ENCODE measurements around the gene DIS3L. TPM values are rescaled to one million over a fixed set of nuclear protein-coding genes. Genes with fewer than 3 reads are reported as not detected.

DIS3L gene
- total RNA-seq, 1 experiment from 2014 or later: 32.9 TPM

GRCh38 chr15:66288093-66288492, 5.3 kb upstream of the DIS3L start:
- no peak overlapping the region for H3K4me3 Mint-ChIP-seq
- no peaks in the 10 kb centered on the region for H3K36me3 Mint-ChIP-seq
- no peaks in the 10 kb centered on the region for H3K9me3 Mint-ChIP-seq
- POLR2A ChIA-PET: no interaction called here
- CTCF ChIA-PET: interaction anchor here (1.0 to 2.3 kb wide), 3 partner anchors 14 to 37 kb away, joined by 3 to 7 read pairs (median 4); no protein-coding TSS in a partner anchor
- TF ChIP-seq ATF2 (CRISPR knock-in tag; IDR thresholded peaks at IDR 0.05; ENCODE audit: borderline replicate concordance, low read depth): no peak
- H3K4me1 Mint-ChIP-seq: peaks cover 9% of the 10 kb centered on the region
- ATAC-seq (no peak), DNase-seq (ENCODE audit: low spot score) (no peak)
- H3K27me3 Mint-ChIP-seq (ENCODE audit: low read depth): no peaks in the 10 kb centered on the region
- H3K27ac Mint-ChIP-seq: no peak overlapping the region

GRCh38 chr15:66288551-66289185, 4.7 kb upstream of the DIS3L start:
- Mint-ChIP-seq H3K9me3 (no peaks in the 10 kb centered on the region), H3K4me1 (peaks cover 9% of the 10 kb centered on the region), H3K4me3 (no peak overlapping the region), H3K36me3 (no peaks in the 10 kb centered on the region), H3K27ac (no peak overlapping the region), H3K27me3 (ENCODE audit: low read depth) (no peaks in the 10 kb centered on the region)
- CTCF ChIA-PET: interaction anchor here (1.0 to 2.3 kb wide), 3 partner anchors 13 to 37 kb away, joined by 3 to 7 read pairs (median 4); no protein-coding TSS in a partner anchor
- ATAC-seq: no peak
- no peak for DNase-seq (ENCODE audit: low spot score)
- no peak for TF ChIP-seq HMGA2 (CRISPR knock-in tag; IDR thresholded peaks at IDR 0.05)
- no peak for TF ChIP-seq ATF6 (CRISPR knock-in tag; IDR thresholded peaks at IDR 0.05)
- no peak for TF ChIP-seq ZNF425 (CRISPR knock-in tag; conservative IDR thresholded peaks at IDR 0.05)
- no peak for TF ChIP-seq TP53 (CRISPR knock-in tag; IDR thresholded peaks at IDR 0.05)
- no peak for TF ChIP-seq ARID4B (CRISPR knock-in tag; IDR thresholded peaks at IDR 0.05; ENCODE audit: borderline replicate concordance)
- TF ChIP-seq EMX1 (CRISPR knock-in tag; IDR thresholded peaks at IDR 0.05): no peak
- no peak for TF ChIP-seq GTF2I (CRISPR knock-in tag; conservative IDR thresholded peaks at IDR 0.05)
- no peak for TF ChIP-seq E2F4 (CRISPR knock-in tag; IDR thresholded peaks at IDR 0.05; ENCODE audit: borderline replicate concordance, low read depth)
- TF ChIP-seq SP1 (CRISPR knock-in tag; conservative IDR thresholded peaks at IDR 0.05): no peak
- TF ChIP-seq USF1 (CRISPR knock-in tag; IDR thresholded peaks at IDR 0.05): no peak
- TF ChIP-seq ZNF263 (CRISPR knock-in tag; IDR thresholded peaks at IDR 0.05; ENCODE audit: low read depth): no peak
- POLR2A ChIA-PET: no interaction called here
